ENCODE measurements around the gene KCNAB2.

- no peak for TF ChIP-seq CTCF (IDR thresholded peaks at IDR 0.05; ENCODE audit: low read depth, low read length, poor library complexity, severe bottlenecking)
- no peak for TF ChIP-seq EZH2phosphoT487 (IDR thresholded peaks at IDR 0.05; ENCODE audit: borderline replicate concordance, low read length)
These were observed 2.6 kb downstream of the KCNAB2 start for GRCh38 chr1:6048179-6048867.
